ENCODE measurements around the gene FANCD2. TPM values are rescaled to one million over a fixed set of nuclear protein-coding genes. Genes with fewer than 3 reads are reported as not detected.
"Not testable (repeated sequence)": the region's sequence is repeated elsewhere in the genome, so short reads cannot be mapped to it uniquely, and the experiment has no call there.

Gene FANCD2
- total RNA-seq, 2 donors from 2014 or later, result 1.7 to 2.0 TPM

GRCh38 chr3:10121064-10121463, 94.8 kb downstream of the FANCD2 start:
- Histone ChIP-seq H3K9me3 (no peaks in the 10 kb centered on the region), H3K4me3 (no peak overlapping the region), H3K27me3 (no peaks in the 10 kb centered on the region), H3K4me1 (peaks cover 0 to 20% of the 10 kb centered on the region in 2 donors), H3K36me3 (peaks cover 15% of the 10 kb centered on the region), H3K27ac (no peak overlapping the region)
- no peak for DNase-seq (ENCODE audit: low spot score)
- TF ChIP-seq, protein P1, sequence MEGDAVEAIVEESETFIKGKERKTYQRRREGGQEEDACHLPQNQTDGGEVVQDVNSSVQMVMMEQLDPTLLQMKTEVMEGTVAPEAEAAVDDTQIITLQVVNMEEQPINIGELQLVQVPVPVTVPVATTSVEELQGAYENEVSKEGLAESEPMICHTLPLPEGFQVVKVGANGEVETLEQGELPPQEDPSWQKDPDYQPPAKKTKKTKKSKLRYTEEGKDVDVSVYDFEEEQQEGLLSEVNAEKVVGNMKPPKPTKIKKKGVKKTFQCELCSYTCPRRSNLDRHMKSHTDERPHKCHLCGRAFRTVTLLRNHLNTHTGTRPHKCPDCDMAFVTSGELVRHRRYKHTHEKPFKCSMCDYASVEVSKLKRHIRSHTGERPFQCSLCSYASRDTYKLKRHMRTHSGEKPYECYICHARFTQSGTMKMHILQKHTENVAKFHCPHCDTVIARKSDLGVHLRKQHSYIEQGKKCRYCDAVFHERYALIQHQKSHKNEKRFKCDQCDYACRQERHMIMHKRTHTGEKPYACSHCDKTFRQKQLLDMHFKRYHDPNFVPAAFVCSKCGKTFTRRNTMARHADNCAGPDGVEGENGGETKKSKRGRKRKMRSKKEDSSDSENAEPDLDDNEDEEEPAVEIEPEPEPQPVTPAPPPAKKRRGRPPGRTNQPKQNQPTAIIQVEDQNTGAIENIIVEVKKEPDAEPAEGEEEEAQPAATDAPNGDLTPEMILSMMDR (IDR thresholded peaks at IDR 0.05), result no peak

DNA sequence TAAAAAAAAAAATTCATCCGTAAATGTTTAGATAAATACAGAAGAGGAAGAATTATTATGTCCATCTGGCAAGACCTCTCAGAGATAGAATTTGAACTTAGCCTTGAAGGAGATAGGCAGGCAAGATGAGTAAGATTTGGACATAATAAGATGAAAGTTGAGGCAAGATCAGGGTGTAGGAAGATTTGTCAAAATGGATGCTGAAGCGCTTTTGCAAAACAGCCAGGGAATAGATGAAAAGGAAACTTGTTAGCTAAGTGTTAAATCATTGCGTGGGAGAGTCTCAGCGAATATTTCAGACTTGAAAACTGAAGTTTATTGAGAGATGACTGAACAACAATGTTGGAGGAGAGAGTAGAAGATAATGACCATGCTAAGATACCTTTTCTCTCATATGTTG, 96.5 kb downstream of the FANCD2 start:
- no peak overlapping the region for H3K27ac ChIP-seq
- TF ChIP-seq, protein P1 (IDR thresholded peaks at IDR 0.05), result no peak
- H3K27me3 ChIP-seq, result no peaks in the 10 kb centered on the region
- H3K4me3 ChIP-seq, result no peak overlapping the region
- H3K4me1 ChIP-seq, result peaks cover 0 to 9% of the 10 kb centered on the region in 2 donors
- no peaks in the 10 kb centered on the region for H3K9me3 ChIP-seq
- no peak for DNase-seq (ENCODE audit: low spot score)
- peaks cover 29% of the 10 kb centered on the region for H3K36me3 ChIP-seq

DNA sequence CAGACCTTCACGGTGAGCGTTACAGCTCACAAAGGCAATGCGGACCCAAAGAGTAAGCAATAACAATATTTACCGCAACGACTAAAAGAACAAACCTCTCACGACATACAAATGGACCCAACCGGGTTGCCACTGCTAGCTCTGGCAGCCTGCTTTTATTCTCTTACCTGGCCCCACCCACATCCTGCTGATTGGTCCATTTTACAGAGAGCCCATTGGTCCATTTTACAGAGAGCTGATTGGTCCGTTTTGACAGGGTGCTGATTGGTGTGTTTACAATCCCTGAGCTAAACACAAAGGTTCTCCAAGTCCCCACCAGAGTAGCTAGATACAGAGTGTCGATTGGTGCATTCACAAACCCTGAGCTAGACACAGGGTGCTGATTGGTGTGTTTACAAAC, 109.6 kb downstream of the FANCD2 start:
- H3K36me3 ChIP-seq; H3K9me3 ChIP-seq; H3K4me3 ChIP-seq; H3K27ac ChIP-seq; DNase-seq (ENCODE audit: low spot score); H3K27me3 ChIP-seq; H3K4me1 ChIP-seq: not testable (repeated sequence)

DNA sequence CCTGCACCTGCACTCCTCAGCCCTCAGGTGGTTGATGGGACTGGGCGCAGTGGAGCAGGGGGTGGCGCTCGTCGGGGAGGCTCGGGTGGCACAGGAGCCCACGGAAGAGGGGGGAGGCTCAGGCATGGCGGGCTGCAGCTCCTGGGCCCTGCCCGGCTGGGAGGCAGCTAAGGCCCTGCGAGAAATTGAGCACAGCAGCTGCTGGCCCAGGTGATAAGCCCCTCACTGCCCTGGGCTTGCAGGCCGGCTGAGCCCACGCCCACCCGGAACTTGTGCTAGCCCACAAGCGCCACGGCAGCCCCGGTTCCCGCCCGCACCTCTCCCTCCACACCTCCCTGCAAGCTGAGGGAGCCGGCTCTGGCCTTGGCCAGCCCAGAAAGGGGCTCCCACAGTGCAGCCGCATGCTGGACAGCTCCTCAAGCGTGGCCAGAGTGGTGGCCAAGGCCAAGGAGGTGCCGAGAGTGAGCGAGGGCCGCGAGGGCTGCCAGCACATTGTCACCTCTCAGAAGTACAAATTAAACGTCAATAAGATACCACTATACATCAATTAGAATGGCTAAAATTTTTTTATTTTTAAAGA, 110.3 kb downstream of the FANCD2 start:
- Histone ChIP-seq H3K27me3 (no peaks in the 10 kb centered on the region), H3K36me3 (no peaks in the 10 kb centered on the region)
- no peak for DNase-seq (ENCODE audit: low spot score)

GRCh38 chr3:10137178-10137577, 110.9 kb downstream of the FANCD2 start:
- no peak overlapping the region for H3K4me3 ChIP-seq
- no peaks in the 10 kb centered on the region for H3K36me3 ChIP-seq
- H3K27ac ChIP-seq, result no peak overlapping the region
- no peaks in the 10 kb centered on the region for H3K4me1 ChIP-seq
- no peak for DNase-seq (ENCODE audit: low spot score)
- TF ChIP-seq, protein P1 (IDR thresholded peaks at IDR 0.05), result no peak
- no peaks in the 10 kb centered on the region for H3K27me3 ChIP-seq
- no peaks in the 10 kb centered on the region for H3K9me3 ChIP-seq

More for the DNA sequence above, 110.3 kb downstream of the FANCD2 start:
- Histone ChIP-seq H3K27ac (no peak overlapping the region), H3K4me3 (no peak overlapping the region), H3K4me1 (no peaks in the 10 kb centered on the region), H3K9me3 (no peaks in the 10 kb centered on the region)
- TF ChIP-seq, protein P1 (IDR thresholded peaks at IDR 0.05), result no peak

DNA sequence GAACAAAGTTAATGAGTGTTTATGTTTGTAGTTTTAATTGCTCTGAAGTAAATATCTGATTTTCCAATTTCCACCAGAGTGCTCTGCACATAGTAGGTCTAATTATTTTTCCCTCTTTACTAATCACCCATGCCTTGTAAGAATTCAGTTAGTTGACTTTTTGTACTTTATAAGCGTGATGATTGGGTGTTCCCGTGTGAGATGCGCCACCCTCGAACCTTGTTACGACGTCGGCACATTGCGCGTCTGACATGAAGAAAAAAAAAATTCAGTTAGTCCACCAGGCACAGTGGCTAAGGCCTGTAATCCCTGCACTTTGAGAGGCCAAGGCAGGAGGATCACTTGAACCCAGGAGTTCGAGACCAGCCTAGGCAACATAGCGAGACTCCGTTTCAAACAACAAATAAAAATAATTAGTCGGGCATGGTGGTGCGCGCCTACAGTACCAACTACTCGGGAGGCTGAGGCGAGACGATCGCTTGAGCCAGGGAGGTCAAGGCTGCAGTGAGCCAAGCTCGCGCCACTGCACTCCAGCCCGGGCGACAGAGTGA, 114.8 kb downstream of the FANCD2 start:
- Histone ChIP-seq H3K36me3 (no peaks in the 10 kb centered on the region), H3K27ac (peak overlapping the region; percentile 91 to 95), H3K27me3 (no peaks in the 10 kb centered on the region), H3K4me1 (peaks cover 0 to 23% of the 10 kb centered on the region in 2 donors), H3K9me3 (no peaks in the 10 kb centered on the region), H3K4me3 (peak overlapping the region; percentile 70 to 81)
- DNase-seq (ENCODE audit: low spot score), result no peak
- TF ChIP-seq, protein P1 (IDR thresholded peaks at IDR 0.05), result no peak
